Breast epithelium (tissue), 4 donors: ENCODE results near the gene TPT1. TPM values are rescaled to one million over a fixed set of nuclear protein-coding genes. Genes with fewer than 3 reads are reported as not detected.
"Not testable (repeated sequence)": the region's sequence is repeated elsewhere in the genome, so short reads cannot be mapped to it uniquely, and the experiment has no call there.

Experiments used
- DNase-seq, 2 donors: peaks; one replicate each; pipeline ENCODE4 v3.0.0-alpha.2; 2019; ENCODE audit warnings: low spot score in 2 of 2
- H3K27ac ChIP-seq, 2 donors: fragments of 200-600 bp; sonication (generic) in 1 of 2; one replicate each; pipeline ENCODE4 v1.5.1; 2016 to 2019; ENCODE audit warnings: mild to moderate bottlenecking in 1 of 2
- H3K27me3 ChIP-seq, 2 donors: fragments of 200-600 bp; sonication (generic) in 1 of 2; one replicate each; pipeline versions ENCODE4 v1.5.1 to v1.6.0; 2017 to 2019; ENCODE audit warnings: control low read depth in 1 of 2, mild to moderate bottlenecking in 1 of 2
- H3K36me3 ChIP-seq: fragments of 200-600 bp; one replicate; pipeline ENCODE4 v1.5.1; 2019
- H3K4me1 ChIP-seq, 2 donors: fragments of 200-600 bp; sonication (generic); one replicate each; pipeline ENCODE4 v1.5.1; 2016 to 2019; ENCODE audit warnings: control low read depth in 1 of 2
- H3K4me3 ChIP-seq, 3 donors: fragments of 200-600 bp; sonication (generic); 1 replicate in 2 of 3; 2 replicates in 1 of 3; pipeline ENCODE4 v1.5.1; 2016 to 2019; ENCODE audit warnings: mild to moderate bottlenecking in 3 of 3, moderate library complexity in 2 of 3
- H3K9me3 ChIP-seq, 2 donors: fragments of 200-600 bp; sonication (generic) in 1 of 2; one replicate each; pipeline ENCODE4 v1.5.1; 2016 to 2019; ENCODE audit warnings: control low read depth in 1 of 2
- CTCF ChIP-seq, 3 donors: fragments of 450-650 bp; IDR thresholded peaks; one replicate each; pipeline ENCODE4 v1.5.1; 2016 to 2017; ENCODE audit warnings: antibody characterized with exemption in 3 of 3, mild to moderate bottlenecking in 3 of 3, moderate library complexity in 3 of 3
- POLR2A ChIP-seq: fragments of 450-650 bp; IDR thresholded peaks from one replicate; pipeline ENCODE4 v1.6.1; 2016; ENCODE audit warnings: antibody characterized with exemption, mild to moderate bottlenecking, moderate library complexity
- POLR2AphosphoS5 ChIP-seq, 3 donors: sonication (generic); formaldehyde crosslinking; IDR thresholded peaks; one replicate each; pipeline ENCODE4 v1.6.1; 2017; ENCODE audit warnings: antibody characterized with exemption in 3 of 3
- intact Hi-C: fragments of 100-400 bp; cut with DNase I; formaldehyde crosslinking; loops from one replicate; pipeline ENCODE4 v1.15.1; 2023; ENCODE audit warnings: low total_unique reads
- total RNA-seq, 3 donors: library from RNA; depleted of rRNA; stranded (reverse); fragments of >200 nt; gene quantifications; one replicate each; pipeline ENCODE4 v1.1.0, GENCODE V29; 2016

TPT1 gene
- total RNA-seq, 3 donors from 2014 or later = 3,213 to 3,932 (median 3,461) TPM

DNA sequence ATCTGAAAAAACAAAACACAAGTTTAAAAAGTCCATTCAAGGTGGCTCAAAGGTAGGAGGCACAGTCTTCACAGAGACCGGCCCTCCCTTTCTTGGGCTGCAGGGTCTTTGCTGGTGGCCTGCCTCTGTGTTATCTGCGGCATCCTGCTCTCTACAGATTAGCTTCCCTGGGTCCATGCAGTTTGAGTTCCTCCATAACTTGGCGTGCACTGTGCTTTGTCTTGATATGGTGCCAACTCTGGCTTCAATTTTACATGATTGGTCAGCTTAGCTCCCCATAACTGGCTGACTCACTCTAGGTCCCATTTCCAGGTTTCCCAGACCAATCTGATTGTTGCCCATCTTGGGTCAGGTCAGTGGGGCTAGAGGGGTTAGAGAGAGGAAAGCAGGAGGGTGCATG is 41.8 kb downstream of the TPT1 start:
- no peak for DNase-seq
- Histone ChIP-seq H3K4me3 (no peak overlapping the region), H3K36me3 (no peaks in the 10 kb centered on the region), H3K27me3 (no peaks in the 10 kb centered on the region), H3K9me3 (no peaks in the 10 kb centered on the region), H3K4me1 (no peaks in the 10 kb centered on the region), H3K27ac (no peak overlapping the region)
- intact Hi-C loops = no loop called here
- TF ChIP-seq POLR2AphosphoS5 (IDR thresholded peaks at IDR 0.05) = no peak
- no peak for TF ChIP-seq CTCF (IDR thresholded peaks at IDR 0.05)
- TF ChIP-seq POLR2A = no peak

DNA sequence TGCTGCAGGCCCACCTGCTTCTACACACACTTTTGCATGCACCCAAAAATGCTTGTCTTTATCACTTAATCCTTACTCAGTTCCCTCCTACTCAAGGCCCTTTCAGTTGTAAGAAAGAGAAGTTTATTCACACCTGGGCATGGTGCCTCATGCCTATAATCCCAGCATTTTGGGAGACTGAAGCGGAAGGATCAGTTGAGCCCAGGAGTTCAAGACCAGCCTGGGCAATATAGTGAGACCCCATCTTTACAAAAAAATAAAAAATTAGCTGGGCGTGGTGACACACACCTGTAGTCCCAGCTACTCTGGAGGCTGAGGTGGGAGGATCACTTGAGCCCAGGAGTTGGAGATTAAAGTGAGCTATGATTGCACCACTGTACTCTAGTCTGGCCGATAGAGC is 42.4 kb downstream of the TPT1 start:
- H3K4me3 ChIP-seq, H3K27me3 ChIP-seq, intact Hi-C loops, H3K36me3 ChIP-seq, H3K4me1 ChIP-seq, H3K27ac ChIP-seq, H3K9me3 ChIP-seq, DNase-seq: not testable (repeated sequence)

DNA sequence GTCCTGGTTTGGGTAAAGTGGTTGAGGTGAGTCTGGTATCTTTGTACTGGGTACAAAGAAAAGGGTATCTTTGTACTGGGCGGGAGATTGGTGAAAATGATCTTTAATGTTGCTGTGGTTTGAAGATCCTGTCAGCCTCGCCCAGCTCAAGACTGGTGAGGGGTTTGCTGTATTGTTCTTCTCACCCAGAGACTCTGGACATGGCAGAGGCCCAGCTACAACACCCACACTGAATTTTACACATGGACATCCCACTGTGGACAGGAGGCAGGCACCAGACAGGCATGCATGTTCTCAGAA is 42.8 kb downstream of the TPT1 start:
- intact Hi-C loops = no loop called here
- DNase-seq = no peak
- Histone ChIP-seq H3K4me3 (no peak overlapping the region), H3K36me3 (no peaks in the 10 kb centered on the region), H3K4me1 (no peaks in the 10 kb centered on the region), H3K27me3 (no peaks in the 10 kb centered on the region), H3K9me3 (no peaks in the 10 kb centered on the region), H3K27ac (no peak overlapping the region)
- TF ChIP-seq POLR2A = no peak
- no peak for TF ChIP-seq POLR2AphosphoS5 (IDR thresholded peaks at IDR 0.05)
- no peak for TF ChIP-seq CTCF (IDR thresholded peaks at IDR 0.05)

DNA sequence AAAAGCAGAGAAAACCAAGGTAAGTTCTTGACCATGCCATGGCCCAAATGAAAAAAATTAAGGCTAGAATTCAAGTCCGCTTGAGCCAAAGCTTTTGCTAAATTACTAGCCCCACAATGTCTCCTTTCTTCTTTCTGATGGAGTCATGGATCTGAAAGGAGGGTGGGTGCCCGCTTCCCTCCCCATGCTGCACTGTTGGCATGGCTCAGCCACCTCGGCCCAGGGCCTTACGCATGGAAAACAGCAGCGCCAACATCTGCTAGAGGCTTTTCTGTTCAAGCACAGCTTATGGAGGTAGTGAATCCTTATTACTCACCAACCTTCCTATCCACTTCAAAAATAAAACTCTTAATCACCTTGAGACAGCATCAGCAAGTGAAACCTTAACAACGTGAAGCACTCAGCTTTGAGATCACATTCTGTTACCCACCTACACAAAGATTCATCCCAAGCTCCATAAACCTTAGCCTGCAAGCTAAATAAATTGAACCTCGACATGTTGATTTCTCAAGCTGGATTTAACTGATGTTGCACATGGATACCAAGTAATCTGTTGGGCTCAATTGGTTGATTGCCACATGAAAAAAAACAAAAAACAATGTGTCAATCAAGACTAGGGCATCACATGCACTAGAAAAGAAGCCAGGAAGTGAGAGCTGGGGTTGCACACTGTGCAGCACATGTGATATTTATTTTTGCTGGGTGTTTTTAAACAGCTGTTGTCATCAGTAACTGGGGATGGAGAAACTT is 43.4 kb downstream of the TPT1 start:
- TF ChIP-seq POLR2A = no peak
- no peak for TF ChIP-seq CTCF (IDR thresholded peaks at IDR 0.05)
- no peaks in the 10 kb centered on the region for H3K27me3 ChIP-seq
- H3K4me3 ChIP-seq = no peak overlapping the region
- H3K36me3 ChIP-seq = no peaks in the 10 kb centered on the region
- no peak for DNase-seq
- no peaks in the 10 kb centered on the region for H3K4me1 ChIP-seq
- H3K9me3 ChIP-seq = no peaks in the 10 kb centered on the region
- intact Hi-C loops = no loop called here
- no peak overlapping the region for H3K27ac ChIP-seq

DNA sequence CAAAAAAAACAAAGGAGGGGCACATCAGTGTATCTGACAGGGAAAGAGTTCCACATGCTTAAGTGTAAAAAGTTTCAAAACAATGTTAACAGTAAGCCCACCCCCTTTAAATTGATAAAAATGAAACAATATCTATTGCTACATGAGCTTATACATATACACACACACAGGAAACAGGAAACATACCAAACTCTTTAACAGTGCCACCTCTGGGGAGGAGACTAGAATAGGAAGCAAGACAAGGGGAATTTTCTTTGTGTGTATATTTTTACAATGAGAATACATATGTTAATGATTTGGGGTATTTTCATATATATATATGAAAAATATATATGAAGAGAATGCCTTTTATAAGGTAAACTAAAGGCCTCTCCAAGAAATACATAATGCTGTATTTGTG is 44.7 kb downstream of the TPT1 start:
- Histone ChIP-seq H3K27me3 (no peaks in the 10 kb centered on the region), H3K4me3 (no peak overlapping the region), H3K27ac (no peak overlapping the region), H3K9me3 (no peaks in the 10 kb centered on the region), H3K4me1 (no peaks in the 10 kb centered on the region), H3K36me3 (no peaks in the 10 kb centered on the region)
- intact Hi-C loops = no loop called here
- no peak for DNase-seq
- TF ChIP-seq CTCF (IDR thresholded peaks at IDR 0.05) = no peak
- TF ChIP-seq POLR2A = no peak

- intact Hi-C loops = no loop called here
- H3K27ac ChIP-seq = no peak overlapping the region
- DNase-seq = no peak
- no peaks in the 10 kb centered on the region for H3K9me3 ChIP-seq
- no peaks in the 10 kb centered on the region for H3K27me3 ChIP-seq
- no peaks in the 10 kb centered on the region for H3K36me3 ChIP-seq
- no peak overlapping the region for H3K4me3 ChIP-seq
- no peak for TF ChIP-seq CTCF (IDR thresholded peaks at IDR 0.05)
- no peak for TF ChIP-seq POLR2A
- TF ChIP-seq POLR2AphosphoS5 (IDR thresholded peaks at IDR 0.05) = no peak
- no peaks in the 10 kb centered on the region for H3K4me1 ChIP-seq
Observed at GRCh38 chr13:45295536-45295935, 45.4 kb downstream of the TPT1 start.
